Stimulated activated CD4-positive, alpha-beta T cell treated with anti-CD3 and anti-CD28 coated beads, Interleukin-12 subunit alpha, Interleukin-12 subunit beta, amount 100 ng/mL, for 48 hours (primary cell): ENCODE data around the gene JAML.
A peak's percentile ranks its signal among the peaks of the same experiment; 100 is the strongest.

Source experiments
- DNase-seq, 3 donors: peaks; one replicate each; pipeline ENCODE4 v3.0.0-alpha.2; 2020; ENCODE audit warnings: low read depth in 2 of 3, low spot score in 1 of 3

The JAML gene

DNA sequence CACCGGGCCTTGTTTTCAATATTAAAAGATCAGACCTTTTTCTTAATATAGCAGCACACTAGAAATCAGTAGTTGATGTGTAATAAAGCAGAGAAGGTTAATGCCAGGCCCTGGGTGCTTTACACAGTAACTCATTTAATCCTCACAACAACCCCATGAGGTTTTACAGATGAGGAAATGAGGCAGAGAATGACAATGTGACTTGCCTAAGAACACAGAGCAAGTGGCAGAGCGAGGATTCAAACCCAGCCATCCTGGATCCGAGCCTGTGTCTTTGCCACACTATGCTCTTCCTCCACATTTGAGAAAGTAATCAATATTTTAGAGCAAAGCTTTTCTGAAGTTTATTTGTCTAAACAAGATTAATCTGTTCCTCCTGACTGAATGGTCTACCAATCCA is 7.2 kb downstream of the JAML start:
- DNase-seq = no peak

DNA sequence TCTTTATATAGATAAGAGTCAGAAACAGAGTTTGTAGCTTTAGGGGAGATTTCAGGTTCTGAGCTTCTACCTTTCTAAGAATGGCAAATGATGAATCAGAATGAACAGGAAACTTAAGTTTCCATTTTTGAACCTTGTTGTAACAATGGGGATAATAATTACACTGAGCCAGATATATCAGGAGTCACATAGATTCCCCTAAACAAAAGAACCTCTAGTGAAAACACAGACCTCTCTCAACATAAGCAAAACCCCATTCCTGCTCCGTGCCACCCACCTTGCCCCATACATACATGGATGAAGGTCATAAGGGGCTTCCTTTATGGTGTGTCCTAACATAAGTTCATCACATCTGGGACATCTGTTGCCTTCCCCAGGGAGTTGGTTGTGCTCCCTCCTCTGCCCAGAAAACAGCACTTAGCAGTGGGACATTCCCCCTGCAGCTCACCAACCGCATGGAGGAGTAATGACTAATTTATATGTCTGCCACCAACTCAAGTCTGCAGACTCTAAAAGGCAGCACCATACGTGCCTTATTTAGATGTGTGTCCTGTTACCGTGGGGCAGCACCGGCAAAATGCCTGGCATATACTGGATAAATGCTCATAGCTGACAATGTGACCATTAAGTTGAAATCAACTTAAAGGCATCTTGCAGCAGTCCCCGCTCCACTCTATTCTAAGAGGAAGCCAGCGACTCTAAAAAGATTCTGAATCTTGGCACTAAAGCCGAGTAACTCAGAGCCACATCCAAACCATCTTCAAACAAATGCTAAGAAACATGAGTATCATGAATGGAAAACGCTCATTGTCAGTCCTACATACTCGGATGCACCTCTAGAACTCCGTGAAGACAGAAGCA is 8.0 kb downstream of the JAML start:
- DNase-seq = peak in 2 of 3 donors; percentile 39 to 52

DNA sequence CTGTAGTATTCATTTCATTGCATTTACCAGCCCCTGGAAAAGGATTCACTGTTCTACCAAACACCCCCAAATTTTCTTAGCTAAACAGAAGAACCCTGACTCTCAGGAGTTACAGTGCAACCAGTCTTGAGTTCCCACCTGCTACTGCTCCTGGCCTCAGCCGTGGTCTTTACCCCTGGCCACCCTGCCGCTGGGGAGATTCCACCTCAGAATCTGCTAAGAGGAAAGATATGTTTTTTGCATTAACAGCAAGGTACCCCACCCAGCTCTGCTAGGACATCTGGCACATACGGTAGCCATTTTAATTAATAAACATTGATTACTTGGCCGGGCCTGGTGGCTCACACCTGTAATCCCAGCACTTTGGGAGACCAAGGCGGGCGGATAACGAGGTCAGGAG is 9.0 kb downstream of the JAML start:
- DNase-seq = no peak

GRCh38 chr11:118215262-118215661 is 9.5 kb downstream of the JAML start:
- DNase-seq = no peak

DNA sequence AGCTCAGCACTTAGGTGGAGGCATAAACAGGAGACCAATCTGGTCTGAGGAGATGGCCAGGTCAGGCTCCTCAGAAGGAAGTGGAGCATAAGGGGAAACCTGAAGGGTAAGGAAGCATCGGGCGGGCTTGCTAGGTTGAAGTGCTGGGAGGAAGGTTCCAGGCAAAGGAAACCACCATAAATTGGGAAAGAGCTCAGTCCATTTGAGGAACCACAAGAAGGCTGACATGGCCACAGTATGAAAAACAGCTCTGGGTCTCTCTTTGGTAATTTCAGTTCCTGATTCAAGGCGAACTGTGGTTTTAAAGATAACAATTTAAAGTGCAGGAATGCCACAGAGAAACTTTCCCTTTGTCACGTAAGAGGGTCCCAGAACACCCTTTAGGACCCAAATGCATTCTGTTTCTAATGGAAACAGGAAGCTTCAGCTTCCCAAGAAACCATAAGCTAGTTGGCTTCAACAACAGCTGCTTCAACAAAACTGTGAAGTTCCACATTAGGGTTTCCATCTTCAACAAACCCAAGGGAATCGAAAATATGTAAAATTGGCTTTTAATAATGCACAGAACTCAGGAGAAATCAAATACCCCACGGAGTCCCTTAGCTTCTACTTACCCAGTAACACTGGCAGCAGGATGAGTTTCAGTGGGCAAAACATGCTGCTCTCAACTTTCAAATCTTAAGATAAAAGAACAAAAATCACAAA is 10.4 kb downstream of the JAML start:
- no peak for DNase-seq

DNA sequence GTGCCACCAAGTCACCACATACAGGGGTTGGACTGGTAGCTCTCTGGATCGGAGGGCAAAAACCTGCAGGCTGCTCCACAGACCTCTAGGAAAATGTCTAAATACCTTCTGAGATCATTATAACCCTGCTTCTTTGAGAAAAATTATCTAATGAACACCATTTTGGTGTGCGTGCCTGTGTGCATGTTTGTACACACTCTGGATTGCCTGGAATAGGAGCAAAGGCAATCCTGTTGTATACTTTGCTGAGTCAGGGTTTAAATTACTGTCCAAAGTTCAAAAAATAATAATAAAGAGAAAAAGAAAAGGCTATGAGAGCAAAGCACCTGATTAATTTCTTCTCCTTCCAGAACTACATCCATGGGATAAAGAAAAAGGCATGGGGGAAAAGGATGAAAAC is 11.0 kb downstream of the JAML start:
- DNase-seq = no peak

GRCh38 chr11:118213201-118213600 is 11.6 kb downstream of the JAML start:
- DNase-seq = no peak

DNA sequence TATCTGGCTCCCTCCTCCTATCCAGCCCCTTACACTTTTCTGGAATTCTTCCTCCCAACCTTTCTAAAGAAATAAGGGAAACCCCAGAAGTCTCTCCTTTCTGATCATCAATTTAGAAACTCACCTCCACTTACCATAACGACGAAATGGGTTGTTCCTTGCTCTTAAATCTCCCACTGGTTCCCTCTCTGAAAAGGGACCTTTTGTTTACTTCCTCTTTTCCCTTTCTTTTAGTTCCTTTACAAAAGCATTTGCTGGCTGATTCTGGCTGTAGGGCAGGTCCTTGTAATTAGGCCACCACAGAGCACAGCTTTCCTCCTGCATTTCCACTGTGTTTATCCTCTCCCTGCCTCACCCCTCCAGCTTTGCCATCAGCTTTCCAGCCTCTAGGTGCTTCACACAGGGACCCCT is 12.0 kb downstream of the JAML start:
- no peak for DNase-seq

GRCh38 chr11:118212131-118212725 is 12.6 kb downstream of the JAML start:
- DNase-seq = no peak

DNA sequence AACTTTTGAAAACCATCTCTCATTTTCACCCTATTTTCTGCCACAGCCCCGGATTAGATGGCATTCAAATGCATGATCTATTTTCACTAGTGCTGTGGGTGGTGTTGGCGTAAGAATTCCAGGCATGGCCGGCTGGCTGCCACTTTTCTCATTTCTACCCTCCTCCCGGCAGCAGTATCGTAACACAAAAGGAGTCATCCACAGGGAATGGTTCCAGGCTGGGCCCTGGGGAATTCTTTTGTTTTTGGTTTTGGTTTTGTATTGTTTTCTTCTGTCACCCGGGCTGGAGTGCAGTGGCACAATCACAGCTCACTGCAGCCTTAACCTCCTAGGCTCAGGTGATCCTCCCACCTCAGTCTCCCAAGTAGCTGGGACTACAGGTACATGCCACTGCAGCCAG is 13.8 kb downstream of the JAML start:
- DNase-seq = no peak

GRCh38 chr11:118210323-118210722 is 14.5 kb downstream of the JAML start:
- no peak for DNase-seq

DNA sequence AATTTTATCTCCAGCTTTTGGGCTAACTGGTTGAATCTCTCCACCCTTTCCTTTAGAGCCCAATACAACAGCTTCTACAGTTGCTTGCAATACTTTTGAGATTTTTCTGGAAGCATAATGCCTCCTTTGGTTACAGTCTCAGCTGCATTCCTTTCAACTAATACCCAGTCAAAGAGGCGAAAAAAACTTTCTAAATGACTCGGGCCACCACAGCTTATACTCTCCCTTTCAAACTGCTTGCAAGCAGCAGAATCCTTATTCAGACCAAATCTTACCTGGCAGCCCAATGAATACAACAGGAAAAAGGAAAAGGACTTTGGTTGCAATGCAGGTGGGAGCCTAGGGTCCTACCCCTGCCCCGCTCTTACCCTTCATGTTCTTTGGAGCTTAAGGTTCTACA is 15.8 kb downstream of the JAML start:
- DNase-seq = no peak

- DNase-seq = no peak
Measured at GRCh38 chr11:118207079-118207478, 17.7 kb downstream of the JAML start.

- no peak for DNase-seq
Measured at GRCh38 chr11:118206391-118207031, 18.3 kb downstream of the JAML start.

DNA sequence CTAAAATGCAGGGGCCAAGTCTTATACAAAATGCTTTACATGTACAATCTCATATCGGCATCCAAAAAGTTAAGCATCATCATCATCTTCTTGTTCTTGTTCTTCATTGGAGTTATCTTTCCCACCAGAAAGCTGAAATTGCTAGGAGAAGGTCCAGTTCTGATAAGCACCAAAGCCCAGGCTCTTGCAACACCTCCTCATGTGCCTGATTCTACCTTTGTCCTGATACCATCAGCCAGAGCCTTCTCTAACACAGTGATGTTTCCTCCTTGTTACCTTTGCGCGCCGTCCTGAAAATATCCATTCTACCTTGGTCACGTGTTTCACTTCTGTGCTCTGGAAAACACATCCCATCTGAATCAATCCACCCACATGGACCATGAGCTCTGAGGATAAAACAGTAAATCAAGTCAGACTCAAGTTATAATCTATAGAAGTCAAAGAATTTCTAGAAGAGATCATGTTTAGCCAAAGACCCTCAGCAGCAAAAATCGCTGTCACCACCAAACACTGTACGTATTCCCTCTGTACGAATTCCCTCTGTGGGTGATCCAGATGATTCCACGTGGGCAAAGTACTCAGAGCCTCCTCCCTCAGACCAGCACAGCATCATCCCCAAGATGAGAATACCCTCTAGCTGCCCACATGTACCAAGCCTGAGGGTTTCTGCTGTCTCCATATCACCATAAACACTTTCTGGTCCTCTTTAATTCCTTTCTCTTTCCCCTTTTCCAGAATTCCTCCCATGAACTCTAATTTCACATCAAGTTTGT is 19.0 kb downstream of the JAML start:
- no peak for DNase-seq

DNA sequence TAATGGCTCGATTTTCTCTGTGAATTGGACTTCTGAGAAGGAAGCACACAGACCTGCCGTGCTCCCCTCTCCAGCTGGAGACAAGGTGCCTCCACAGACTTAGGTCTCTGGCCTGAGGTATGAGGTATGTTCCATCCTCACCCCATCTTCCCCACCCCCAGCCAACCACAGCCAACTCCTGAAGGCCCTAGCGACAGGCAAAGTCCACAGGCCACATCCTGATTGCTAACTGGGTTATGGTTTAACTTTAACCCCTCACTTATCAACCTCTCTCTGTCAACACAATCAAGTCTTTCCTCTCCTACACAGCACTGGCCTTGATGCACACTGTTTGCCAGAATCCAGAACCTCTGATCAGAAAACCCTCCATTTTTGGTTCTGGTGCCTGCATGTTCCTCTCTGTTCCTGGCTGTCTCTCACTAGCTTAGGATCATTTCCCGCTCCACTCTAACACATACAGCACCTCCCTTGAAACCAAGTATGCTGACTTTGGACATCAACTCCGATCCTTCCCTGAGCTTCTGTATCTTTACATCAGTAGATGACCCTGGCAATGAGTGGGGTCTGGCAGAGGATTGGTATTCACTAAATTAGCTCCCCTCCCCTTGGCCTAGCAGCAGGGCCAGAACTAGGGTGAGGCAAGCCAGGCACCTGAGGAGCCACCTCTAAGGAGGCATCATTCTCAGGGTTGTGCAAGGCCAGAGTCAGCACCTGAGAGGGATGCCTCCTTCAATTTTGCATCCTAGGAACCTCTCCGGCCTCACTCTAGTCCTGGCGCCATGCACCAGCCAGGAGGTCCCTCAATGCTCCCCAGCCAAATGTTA is 22.0 kb downstream of the JAML start:
- peak in 2 of 3 donors; percentile 43 to 49 for DNase-seq

GRCh38 chr11:118201966-118202365 is 22.8 kb downstream of the JAML start:
- DNase-seq = no peak

- peak in 2 of 3 donors; percentile 43 to 56 for DNase-seq
Measured at GRCh38 chr11:118200901-118201680, 23.7 kb downstream of the JAML start.

GRCh38 chr11:118200497-118200896 is 24.3 kb downstream of the JAML start:
- no peak for DNase-seq
